ENCODE data around the gene SLC12A3. TPM values are rescaled to one million over a fixed set of nuclear protein-coding genes. Genes with fewer than 3 reads are reported as not detected.
A peak's percentile ranks its signal among the peaks of the same experiment; 100 is the strongest.

SLC12A3 gene
- under 1 TPM in 3 of 6 donors, not detected in 3; 0.10 to 0.57 (median 0.26) TPM for polyA plus RNA-seq (ENCODE audit: low read depth in 6 of 6)

- peaks cover 0 to 2% (median 0%) of the 10 kb centered on the region in 7 donors for H3K9me3 Mint-ChIP-seq
- no peaks in the 10 kb centered on the region for H3K27me3 Mint-ChIP-seq
- DNase-seq (no peak), ATAC-seq (ENCODE audit: low read depth in 2 of 2) (no peak)
- H3K4me3 Mint-ChIP-seq, result peak within 1 kb of the TSS in 1 of 8 donors; percentile 29
- peaks cover 17 to 39% (median 32%) of the 10 kb centered on the region in 3 donors for H3K4me1 Mint-ChIP-seq
- H3K36me3 Mint-ChIP-seq, result no peaks in the 10 kb centered on the region
- peak within 1 kb of the TSS in 5 of 6 donors; percentile 36 to 88 (median 60) for H3K27ac Mint-ChIP-seq
Measured at GRCh38 chr16:56864960-56865359, at the start of gene SLC12A3. SLC12A3 (plus strand) TSS chr16:56865207; CDS start chr16:56865236, 29 bp downstream.

- Mint-ChIP-seq H3K27ac (peak overlapping the region in 1 of 6 donors; percentile 44), H3K36me3 (peaks cover 6 to 10% of the 10 kb centered on the region in 2 donors), H3K4me3 (no peak overlapping the region), H3K9me3 (no peaks in the 10 kb centered on the region), H3K4me1 (no peaks in the 10 kb centered on the region), H3K27me3 (no peaks in the 10 kb centered on the region)
- DNase-seq, result no peak
- no peak for ATAC-seq (ENCODE audit: low read depth in 2 of 2)
Measured at GRCh38 chr16:56815721-56816120, 49.3 kb upstream of the SLC12A3 start.

- ATAC-seq (ENCODE audit: low read depth in 2 of 2) (no peak), DNase-seq (no peak)
- no peak overlapping the region for H3K27ac Mint-ChIP-seq
- H3K27me3 Mint-ChIP-seq, result no peaks in the 10 kb centered on the region
- no peak overlapping the region for H3K4me3 Mint-ChIP-seq
- no peaks in the 10 kb centered on the region for H3K9me3 Mint-ChIP-seq
- peaks cover 15 to 16% of the 10 kb centered on the region in 2 donors for H3K36me3 Mint-ChIP-seq
- no peaks in the 10 kb centered on the region for H3K4me1 Mint-ChIP-seq
Measured at GRCh38 chr16:56817056-56817455, 48.0 kb upstream of the SLC12A3 start.

GRCh38 chr16:56817938-56818337 lies 47.1 kb upstream of the SLC12A3 start:
- H3K36me3 Mint-ChIP-seq, result peaks cover 16 to 17% of the 10 kb centered on the region in 2 donors
- DNase-seq (no peak), ATAC-seq (ENCODE audit: low read depth in 2 of 2) (no peak)
- H3K27ac Mint-ChIP-seq, result no peak overlapping the region
- H3K27me3 Mint-ChIP-seq, result no peaks in the 10 kb centered on the region
- no peak overlapping the region for H3K4me3 Mint-ChIP-seq
- no peaks in the 10 kb centered on the region for H3K9me3 Mint-ChIP-seq
- no peaks in the 10 kb centered on the region for H3K4me1 Mint-ChIP-seq

- H3K27me3 Mint-ChIP-seq, result no peaks in the 10 kb centered on the region
- DNase-seq, result no peak
- H3K36me3 Mint-ChIP-seq, result peaks cover 21 to 25% of the 10 kb centered on the region in 2 donors
- H3K4me1 Mint-ChIP-seq, result no peaks in the 10 kb centered on the region
- peak overlapping the region in 1 of 8 donors; percentile 17 for H3K4me3 Mint-ChIP-seq
- H3K27ac Mint-ChIP-seq, result peak overlapping the region in 2 of 6 donors; percentile 4 to 44
- no peaks in the 10 kb centered on the region for H3K9me3 Mint-ChIP-seq
- no peak for ATAC-seq (ENCODE audit: low read depth in 2 of 2)
Measured at GRCh38 chr16:56823081-56823733, 41.8 kb upstream of the SLC12A3 start.

GRCh38 chr16:56824331-56824730 lies 40.7 kb upstream of the SLC12A3 start:
- DNase-seq (no peak), ATAC-seq (ENCODE audit: low read depth in 2 of 2) (no peak)
- Mint-ChIP-seq H3K36me3 (peaks cover 29 to 30% of the 10 kb centered on the region in 2 donors), H3K4me3 (no peak overlapping the region), H3K27me3 (no peaks in the 10 kb centered on the region), H3K27ac (peak overlapping the region in 1 of 6 donors; percentile 48), H3K9me3 (no peaks in the 10 kb centered on the region), H3K4me1 (no peaks in the 10 kb centered on the region)

GRCh38 chr16:56824804-56825203 lies 40.2 kb upstream of the SLC12A3 start:
- H3K9me3 Mint-ChIP-seq, result no peaks in the 10 kb centered on the region
- H3K36me3 Mint-ChIP-seq, result peaks cover 28 to 32% of the 10 kb centered on the region in 2 donors
- H3K4me1 Mint-ChIP-seq, result no peaks in the 10 kb centered on the region
- no peak overlapping the region for H3K27ac Mint-ChIP-seq
- H3K4me3 Mint-ChIP-seq, result no peak overlapping the region
- ATAC-seq (ENCODE audit: low read depth in 2 of 2) (no peak), DNase-seq (no peak)
- H3K27me3 Mint-ChIP-seq, result no peaks in the 10 kb centered on the region

GRCh38 chr16:56825826-56826225 lies 39.2 kb upstream of the SLC12A3 start:
- Mint-ChIP-seq H3K36me3 (peaks cover 24 to 34% of the 10 kb centered on the region in 2 donors), H3K4me3 (no peak overlapping the region), H3K9me3 (no peaks in the 10 kb centered on the region), H3K4me1 (no peaks in the 10 kb centered on the region), H3K27ac (no peak overlapping the region), H3K27me3 (no peaks in the 10 kb centered on the region)
- no peak for ATAC-seq (ENCODE audit: low read depth in 2 of 2)
- DNase-seq, result no peak

- no peak for ATAC-seq (ENCODE audit: low read depth in 2 of 2)
- Mint-ChIP-seq H3K4me1 (no peaks in the 10 kb centered on the region), H3K9me3 (no peaks in the 10 kb centered on the region), H3K27ac (peak overlapping the region in 1 of 6 donors; percentile 28), H3K27me3 (no peaks in the 10 kb centered on the region), H3K36me3 (peaks cover 37% of the 10 kb centered on the region in 2 donors), H3K4me3 (no peak overlapping the region)
- no peak for DNase-seq
Measured at GRCh38 chr16:56828647-56829046, 36.4 kb upstream of the SLC12A3 start.

GRCh38 chr16:56830669-56831068 lies 34.3 kb upstream of the SLC12A3 start:
- Mint-ChIP-seq H3K4me3 (no peak overlapping the region), H3K27me3 (no peaks in the 10 kb centered on the region), H3K27ac (no peak overlapping the region), H3K4me1 (no peaks in the 10 kb centered on the region), H3K36me3 (peaks cover 37 to 39% of the 10 kb centered on the region in 2 donors), H3K9me3 (no peaks in the 10 kb centered on the region)
- DNase-seq (no peak), ATAC-seq (ENCODE audit: low read depth in 2 of 2) (no peak)

- Mint-ChIP-seq H3K4me1 (no peaks in the 10 kb centered on the region), H3K36me3 (peaks cover 32 to 47% of the 10 kb centered on the region in 2 donors), H3K27me3 (no peaks in the 10 kb centered on the region), H3K4me3 (no peak overlapping the region), H3K9me3 (no peaks in the 10 kb centered on the region), H3K27ac (no peak overlapping the region)
- DNase-seq (no peak), ATAC-seq (ENCODE audit: low read depth in 2 of 2) (no peak)
Measured at GRCh38 chr16:56832768-56833167, 32.2 kb upstream of the SLC12A3 start.

- DNase-seq (no peak), ATAC-seq (ENCODE audit: low read depth in 2 of 2) (no peak)
- no peak overlapping the region for H3K27ac Mint-ChIP-seq
- no peaks in the 10 kb centered on the region for H3K27me3 Mint-ChIP-seq
- H3K36me3 Mint-ChIP-seq, result peaks cover 32 to 49% of the 10 kb centered on the region in 2 donors
- no peaks in the 10 kb centered on the region for H3K9me3 Mint-ChIP-seq
- H3K4me1 Mint-ChIP-seq, result no peaks in the 10 kb centered on the region
- no peak overlapping the region for H3K4me3 Mint-ChIP-seq
Measured at GRCh38 chr16:56833243-56833970, 31.6 kb upstream of the SLC12A3 start.

- peak overlapping the region in 1 of 6 donors; percentile 39 for H3K27ac Mint-ChIP-seq
Measured at GRCh38 chr16:56835320-56835719, 29.7 kb upstream of the SLC12A3 start.

More at GRCh38 chr16:56835320-56835719, 29.7 kb upstream of the SLC12A3 start:
- ATAC-seq (ENCODE audit: low read depth in 2 of 2) (no peak), DNase-seq (no peak)
- no peak overlapping the region for H3K4me3 Mint-ChIP-seq
- H3K4me1 Mint-ChIP-seq, result no peaks in the 10 kb centered on the region
- H3K36me3 Mint-ChIP-seq, result peaks cover 22 to 47% of the 10 kb centered on the region in 2 donors
- no peaks in the 10 kb centered on the region for H3K27me3 Mint-ChIP-seq
- no peaks in the 10 kb centered on the region for H3K9me3 Mint-ChIP-seq

All from naive B cell (primary cell).